Measurements from ENCODE around the gene PLCD3. TPM values are rescaled to one million over a fixed set of nuclear protein-coding genes. Genes with fewer than 3 reads are reported as not detected.

Gene PLCD3
- polyA plus RNA-seq, 1 donor from 2014 or later: 1.3 TPM

- no peaks in the 10 kb centered on the region for H3F3A ChIP-seq (ENCODE audit: insufficient read depth, low read length, poor library complexity, severe bottlenecking)
- H3K27me3 ChIP-seq (ENCODE audit: insufficient read depth, low read depth, low read length): no peaks in the 10 kb centered on the region
- no peaks in the 10 kb centered on the region for H3K36me3 ChIP-seq (ENCODE audit: insufficient read depth, low read length)
- H3K4me3 ChIP-seq (ENCODE audit: low read length): no peak overlapping the region
- no peaks in the 10 kb centered on the region for H4K20me1 ChIP-seq (ENCODE audit: insufficient read depth)
- no peak overlapping the region for H3K9ac ChIP-seq (ENCODE audit: low read length)
- no peaks in the 10 kb centered on the region for H3K79me2 ChIP-seq (replicated peaks; ENCODE audit: insufficient read depth, low read length)
- H2AFZ ChIP-seq (ENCODE audit: low read depth, low read length): no peak overlapping the region
- H3K9me3 ChIP-seq (ENCODE audit: low read length): no peaks in the 10 kb centered on the region
- TF ChIP-seq REST (IDR thresholded peaks at IDR 0.05; ENCODE audit: borderline replicate concordance) (no peak), CTCF (IDR thresholded peaks at IDR 0.05; ENCODE audit: poor library complexity, severe bottlenecking) (no peak), RAD21 (conservative IDR thresholded peaks at IDR 0.05) (no peak), EP300 (conservative IDR thresholded peaks at IDR 0.05; ENCODE audit: poor library complexity, severe bottlenecking) (no peak), MXI1 (conservative IDR thresholded peaks at IDR 0.05; ENCODE audit: poor library complexity, severe bottlenecking) (no peak), POLR2AphosphoS5 (IDR thresholded peaks at IDR 0.05) (no peak), EZH2 (IDR thresholded peaks at IDR 0.05; ENCODE audit: borderline replicate concordance, insufficient read depth, low read length, poor library complexity, severe bottlenecking) (no peak), SMC3 (conservative IDR thresholded peaks at IDR 0.05; ENCODE audit: poor library complexity) (no peak), TAF1 (IDR thresholded peaks at IDR 0.05; ENCODE audit: low read depth) (no peak)
- H3K4me2 ChIP-seq (ENCODE audit: low read length): no peak overlapping the region
- no peaks in the 10 kb centered on the region for H3K9me2 ChIP-seq (ENCODE audit: insufficient read depth, low read length)
- H3K27ac ChIP-seq (ENCODE audit: low read length): no peak overlapping the region
These were observed 41.6 kb downstream of the PLCD3 start for GRCh38 chr17:45090711-45091110.

GRCh38 chr17:45088741-45089140 lies 43.6 kb downstream of the PLCD3 start:
- H3K79me2 ChIP-seq (replicated peaks; ENCODE audit: insufficient read depth, low read length): no peaks in the 10 kb centered on the region
- H3K36me3 ChIP-seq (ENCODE audit: insufficient read depth, low read length): no peaks in the 10 kb centered on the region
- H4K20me1 ChIP-seq (ENCODE audit: insufficient read depth): no peaks in the 10 kb centered on the region
- H3K9me2 ChIP-seq (ENCODE audit: insufficient read depth, low read length): no peaks in the 10 kb centered on the region
- no peak overlapping the region for H3K4me2 ChIP-seq (ENCODE audit: low read length)
- no peaks in the 10 kb centered on the region for H3K27me3 ChIP-seq (ENCODE audit: insufficient read depth, low read depth, low read length)
- no peak overlapping the region for H2AFZ ChIP-seq (ENCODE audit: low read depth, low read length)
- no peak overlapping the region for H3K4me3 ChIP-seq (ENCODE audit: low read length)
- no peak overlapping the region for H3K27ac ChIP-seq (ENCODE audit: low read length)
- no peak for TF ChIP-seq CTCF (IDR thresholded peaks at IDR 0.05; ENCODE audit: poor library complexity, severe bottlenecking)
- TF ChIP-seq SMC3 (conservative IDR thresholded peaks at IDR 0.05; ENCODE audit: poor library complexity): no peak
- TF ChIP-seq POLR2AphosphoS5 (IDR thresholded peaks at IDR 0.05): no peak
- no peak for TF ChIP-seq RAD21 (conservative IDR thresholded peaks at IDR 0.05)
- TF ChIP-seq TAF1 (IDR thresholded peaks at IDR 0.05; ENCODE audit: low read depth): no peak
- no peak for TF ChIP-seq REST (IDR thresholded peaks at IDR 0.05; ENCODE audit: borderline replicate concordance)
- no peak for TF ChIP-seq EP300 (conservative IDR thresholded peaks at IDR 0.05; ENCODE audit: poor library complexity, severe bottlenecking)
- TF ChIP-seq EZH2 (IDR thresholded peaks at IDR 0.05; ENCODE audit: borderline replicate concordance, insufficient read depth, low read length, poor library complexity, severe bottlenecking): no peak
- no peak for TF ChIP-seq MXI1 (conservative IDR thresholded peaks at IDR 0.05; ENCODE audit: poor library complexity, severe bottlenecking)
- H3K9ac ChIP-seq (ENCODE audit: low read length): no peak overlapping the region
- no peaks in the 10 kb centered on the region for H3K9me3 ChIP-seq (ENCODE audit: low read length)
- H3F3A ChIP-seq (ENCODE audit: insufficient read depth, low read length, poor library complexity, severe bottlenecking): no peaks in the 10 kb centered on the region
